Hippocampal formation (tissue), 2 donors: ENCODE data around the gene SLC22A23.
A peak's percentile ranks its signal among the peaks of the same experiment; 100 is the strongest.

Experiments
- DNase-seq, 2 donors: peaks; one replicate each; lab custom pipeline; 2025; lab: John Stamatoyannopoulos, UW

SLC22A23 gene

GRCh38 chr6:3405679-3406078 is 51.2 kb downstream of the SLC22A23 start:
- DNase-seq: no peak

- DNase-seq: no peak
These were observed 51.7 kb downstream of the SLC22A23 start for GRCh38 chr6:3405182-3405518.

GRCh38 chr6:3403238-3404173 is 53.3 kb downstream of the SLC22A23 start:
- DNase-seq: no peak

- DNase-seq: no peak
These were observed 54.3 kb downstream of the SLC22A23 start for GRCh38 chr6:3402310-3403237.

- no peak for DNase-seq
These were observed 56.7 kb downstream of the SLC22A23 start for GRCh38 chr6:3400162-3400561.

GRCh38 chr6:3398755-3399696 is 57.8 kb downstream of the SLC22A23 start:
- no peak for DNase-seq

- DNase-seq: peak in 1 of 2 donors; percentile 66
These were observed 58.7 kb downstream of the SLC22A23 start for GRCh38 chr6:3398165-3398562.

GRCh38 chr6:3397229-3398164 is 59.4 kb downstream of the SLC22A23 start:
- DNase-seq: no peak

GRCh38 chr6:3396503-3397180 is 60.2 kb downstream of the SLC22A23 start:
- no peak for DNase-seq

- DNase-seq: no peak
These were observed 62.2 kb downstream of the SLC22A23 start for GRCh38 chr6:3394671-3395070.

GRCh38 chr6:3393836-3394202 is 63.0 kb downstream of the SLC22A23 start:
- no peak for DNase-seq

GRCh38 chr6:3392930-3393835 is 63.7 kb downstream of the SLC22A23 start:
- DNase-seq: no peak

- DNase-seq: no peak
These were observed 64.9 kb downstream of the SLC22A23 start for GRCh38 chr6:3391902-3392458.

- DNase-seq: peak; percentile 20 to 44
These were observed 66.2 kb downstream of the SLC22A23 start for GRCh38 chr6:3390698-3391097.

GRCh38 chr6:3389390-3390167 is 67.3 kb downstream of the SLC22A23 start:
- DNase-seq: peak; percentile 41 to 55

GRCh38 chr6:3388786-3389185 is 68.1 kb downstream of the SLC22A23 start:
- DNase-seq: no peak

- peak; percentile 91 to 97 for DNase-seq
These were observed 70.4 kb downstream of the SLC22A23 start for GRCh38 chr6:3386374-3386857.
